Mucosa of stomach (tissue), 1 donor: ENCODE results near the gene GIMAP5.

Experiments
- H3K27me3 ChIP-seq: one replicate; pipeline ENCODE4 v1.7.0; 2013; ENCODE audit warnings: mild to moderate bottlenecking, low read length; ENCODE audit not compliant: control insufficient read depth, insufficient read depth
- H3K36me3 ChIP-seq: one replicate; pipeline ENCODE4 v1.7.0; 2013; ENCODE audit warnings: low read length; ENCODE audit not compliant: control insufficient read depth, insufficient read depth
- H3K4me1 ChIP-seq: one replicate; pipeline ENCODE4 v1.7.0; 2013; ENCODE audit warnings: mild to moderate bottlenecking, low read length; ENCODE audit not compliant: control insufficient read depth, insufficient read depth
- H3K4me3 ChIP-seq: one replicate; pipeline ENCODE4 v1.7.0; 2013; ENCODE audit warnings: low read length
- H3K9ac ChIP-seq: one replicate; pipeline ENCODE4 v1.7.0; 2013; ENCODE audit warnings: mild to moderate bottlenecking, low read length, moderate library complexity
- H3K9me3 ChIP-seq: one replicate; pipeline ENCODE4 v1.7.0; 2013; ENCODE audit warnings: mild to moderate bottlenecking, low read length, moderate library complexity; ENCODE audit not compliant: control insufficient read depth
- donor health status: Pancreatic carcinoma.

GIMAP5 gene

DNA sequence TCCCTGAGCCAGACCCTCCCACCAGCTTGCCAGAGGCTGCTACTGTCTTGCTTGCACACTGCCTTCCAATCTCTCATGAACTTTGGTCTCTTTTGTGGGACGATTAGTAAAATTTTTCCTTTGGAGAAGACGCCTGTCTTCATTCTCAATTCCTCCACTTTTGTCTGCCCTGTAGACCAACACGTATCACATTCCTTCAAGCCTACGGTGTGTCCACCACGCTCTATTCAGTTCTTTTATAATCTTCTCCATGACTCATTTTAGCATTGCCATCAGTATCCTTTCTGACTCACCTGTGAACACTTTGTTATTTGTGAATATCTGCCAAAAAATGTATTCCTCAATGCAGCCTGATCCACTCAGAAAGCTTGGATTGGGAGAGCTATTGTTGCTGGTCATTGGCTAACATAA, 1.4 kb downstream of the GIMAP5 start:
- H3K4me1 ChIP-seq, result no peaks in the 10 kb centered on the region
- H3K36me3 ChIP-seq, result no peaks in the 10 kb centered on the region
- peak overlapping the region; percentile 30 for H3K9ac ChIP-seq
- H3K27me3 ChIP-seq, result peaks cover 4% of the 10 kb centered on the region
- H3K4me3 ChIP-seq, result no peak overlapping the region
- H3K9me3 ChIP-seq, result no peaks in the 10 kb centered on the region

DNA sequence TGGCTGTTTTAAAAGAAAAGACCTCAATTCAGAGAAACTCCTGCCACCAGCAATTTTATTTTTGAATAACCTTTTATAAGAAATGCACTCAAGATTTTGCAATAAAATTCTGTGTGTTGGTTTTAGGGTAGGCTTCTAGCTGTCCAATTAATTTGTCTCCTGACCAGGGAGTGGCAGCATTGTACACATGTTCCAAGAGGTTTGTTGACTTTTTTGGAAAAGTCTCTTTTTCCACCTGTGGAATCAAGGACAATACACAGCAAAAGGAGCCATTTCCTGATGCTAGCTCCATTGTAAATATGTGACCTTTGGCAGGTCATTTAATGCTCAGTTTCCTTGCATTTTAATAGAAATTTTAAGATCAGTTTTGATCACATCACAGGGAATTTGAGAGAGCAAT, 1.8 kb downstream of the GIMAP5 start:
- H3K36me3 ChIP-seq, result no peaks in the 10 kb centered on the region
- H3K9me3 ChIP-seq, result no peaks in the 10 kb centered on the region
- H3K4me3 ChIP-seq, result no peak overlapping the region
- no peaks in the 10 kb centered on the region for H3K4me1 ChIP-seq
- peaks cover 4% of the 10 kb centered on the region for H3K27me3 ChIP-seq
- H3K9ac ChIP-seq, result peak overlapping the region; percentile 30

DNA sequence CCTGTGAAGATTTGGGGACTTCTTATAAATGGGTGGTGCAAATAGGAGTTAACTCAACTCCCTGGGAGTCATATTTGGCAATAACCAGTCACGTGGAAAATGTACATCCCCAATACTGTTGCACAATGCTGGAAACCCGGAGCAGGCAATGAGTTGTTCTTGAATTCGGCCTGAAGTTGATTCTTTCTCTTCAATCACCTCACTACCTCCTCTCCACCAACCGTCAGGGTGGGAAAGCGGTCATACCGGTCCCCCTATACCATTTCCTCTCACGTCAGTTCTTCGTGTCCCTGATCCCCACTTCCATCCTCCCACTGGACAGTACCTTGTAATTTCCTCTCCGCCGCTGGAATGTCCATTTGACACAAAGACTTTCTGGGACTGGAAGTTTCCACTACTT, 2.8 kb downstream of the GIMAP5 start:
- H3K27me3 ChIP-seq, result peaks cover 4% of the 10 kb centered on the region
- no peak overlapping the region for H3K4me3 ChIP-seq
- no peaks in the 10 kb centered on the region for H3K9me3 ChIP-seq
- H3K36me3 ChIP-seq, result no peaks in the 10 kb centered on the region
- H3K4me1 ChIP-seq, result no peaks in the 10 kb centered on the region
- H3K9ac ChIP-seq, result no peak overlapping the region

- H3K4me3 ChIP-seq, result no peak overlapping the region
Observed at GRCh38 chr7:150742286-150742968, 5.2 kb downstream of the GIMAP5 start.

GRCh38 chr7:150744041-150744656, 6.9 kb downstream of the GIMAP5 start:
- Histone ChIP-seq H3K9ac (no peak overlapping the region), H3K27me3 (peaks cover 5% of the 10 kb centered on the region), H3K4me3 (no peak overlapping the region), H3K9me3 (no peaks in the 10 kb centered on the region), H3K4me1 (no peaks in the 10 kb centered on the region), H3K36me3 (no peaks in the 10 kb centered on the region)

More at GRCh38 chr7:150742286-150742968, 5.2 kb downstream of the GIMAP5 start:
- Histone ChIP-seq H3K9ac (no peak overlapping the region), H3K27me3 (peaks cover 4% of the 10 kb centered on the region), H3K9me3 (no peaks in the 10 kb centered on the region), H3K36me3 (no peaks in the 10 kb centered on the region), H3K4me1 (no peaks in the 10 kb centered on the region)

DNA sequence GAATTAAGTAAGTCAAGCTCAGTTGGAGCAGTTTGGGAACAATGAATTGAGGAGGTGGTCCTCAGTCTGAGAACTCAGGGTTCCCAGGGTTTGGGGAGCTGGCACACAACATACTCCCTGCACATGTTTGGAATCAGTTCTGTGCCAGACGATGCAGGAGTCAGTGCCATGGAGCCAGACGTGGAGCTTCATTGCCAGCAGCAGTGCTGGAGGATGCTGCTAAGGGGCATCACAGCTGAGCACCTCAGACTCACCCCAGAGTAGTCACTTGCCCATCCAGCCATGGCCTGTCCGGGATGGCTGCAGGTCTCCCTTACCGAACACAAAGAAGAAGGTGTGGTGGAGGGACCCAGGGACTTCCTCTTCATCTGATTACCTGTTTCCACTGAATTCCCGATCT, 7.9 kb downstream of the GIMAP5 start:
- Histone ChIP-seq H3K4me3 (no peak overlapping the region), H3K27me3 (peaks cover 5% of the 10 kb centered on the region), H3K36me3 (no peaks in the 10 kb centered on the region), H3K9me3 (no peaks in the 10 kb centered on the region), H3K4me1 (no peaks in the 10 kb centered on the region), H3K9ac (no peak overlapping the region)

- Histone ChIP-seq H3K4me1 (no peaks in the 10 kb centered on the region), H3K9ac (no peak overlapping the region), H3K4me3 (no peak overlapping the region), H3K36me3 (no peaks in the 10 kb centered on the region), H3K9me3 (no peaks in the 10 kb centered on the region), H3K27me3 (peaks cover 5% of the 10 kb centered on the region)
Observed at GRCh38 chr7:150745876-150746275, 8.7 kb downstream of the GIMAP5 start.

GRCh38 chr7:150746921-150747320, 9.7 kb downstream of the GIMAP5 start:
- no peaks in the 10 kb centered on the region for H3K36me3 ChIP-seq
- H3K9me3 ChIP-seq, result no peaks in the 10 kb centered on the region
- H3K9ac ChIP-seq, result no peak overlapping the region
- H3K4me3 ChIP-seq, result no peak overlapping the region
- H3K27me3 ChIP-seq, result peaks cover 5% of the 10 kb centered on the region
- no peaks in the 10 kb centered on the region for H3K4me1 ChIP-seq

- H3K4me1 ChIP-seq, result no peaks in the 10 kb centered on the region
- no peaks in the 10 kb centered on the region for H3K9me3 ChIP-seq
- H3K9ac ChIP-seq, result no peak overlapping the region
- peaks cover 5% of the 10 kb centered on the region for H3K27me3 ChIP-seq
- H3K4me3 ChIP-seq, result no peak overlapping the region
- no peaks in the 10 kb centered on the region for H3K36me3 ChIP-seq
Observed at GRCh38 chr7:150748376-150748775, 11.2 kb downstream of the GIMAP5 start.

- Histone ChIP-seq H3K9ac (no peak overlapping the region), H3K9me3 (no peaks in the 10 kb centered on the region), H3K4me1 (no peaks in the 10 kb centered on the region), H3K4me3 (no peak overlapping the region), H3K36me3 (no peaks in the 10 kb centered on the region), H3K27me3 (peaks cover 5% of the 10 kb centered on the region)
Observed at GRCh38 chr7:150751702-150752101, 14.5 kb downstream of the GIMAP5 start.

- Histone ChIP-seq H3K9ac (no peak overlapping the region), H3K4me3 (no peak overlapping the region), H3K4me1 (no peaks in the 10 kb centered on the region)
Observed at GRCh38 chr7:150753239-150753638, 16.0 kb downstream of the GIMAP5 start.

GRCh38 chr7:150753826-150754603, 16.8 kb downstream of the GIMAP5 start:
- Histone ChIP-seq H3K27me3 (no peaks in the 10 kb centered on the region), H3K9me3 (no peaks in the 10 kb centered on the region), H3K4me3 (no peak overlapping the region), H3K4me1 (no peaks in the 10 kb centered on the region), H3K36me3 (no peaks in the 10 kb centered on the region), H3K9ac (no peak overlapping the region)

More at GRCh38 chr7:150753239-150753638, 16.0 kb downstream of the GIMAP5 start:
- no peaks in the 10 kb centered on the region for H3K27me3 ChIP-seq
- no peaks in the 10 kb centered on the region for H3K9me3 ChIP-seq
- no peaks in the 10 kb centered on the region for H3K36me3 ChIP-seq
